GM18909 (cell line): ENCODE data around the gene PKP3.

Experiments
- ATAC-seq: cut with Tn5 transposase; IDR thresholded peaks from one replicate; pipeline ENCODE4 v1.9.1; 2021; ENCODE audit warnings: mild to moderate bottlenecking; ENCODE audit not compliant: unreplicated experiment, poor library complexity

PKP3 gene

GRCh38 chr11:441043-441417, 47.0 kb downstream of the PKP3 start:
- ATAC-seq, result no peak

GRCh38 chr11:441418-442274, 47.6 kb downstream of the PKP3 start, which contains the start of gene ANO9:
ANO9 (minus strand) TSS chr11:442011; CDS start chr11:441926, 85 bp downstream.
- ATAC-seq, result peak; percentile 51

GRCh38 chr11:442611-443081, 48.6 kb downstream of the PKP3 start:
- ATAC-seq, result no peak

- ATAC-seq, result no peak
These were observed 49.7 kb downstream of the PKP3 start for GRCh38 chr11:443542-444199.

GRCh38 chr11:444396-445144, 50.6 kb downstream of the PKP3 start:
- no peak for ATAC-seq

- ATAC-seq, result no peak
These were observed 52.0 kb downstream of the PKP3 start for GRCh38 chr11:445765-446588.

- no peak for ATAC-seq
These were observed 52.9 kb downstream of the PKP3 start for GRCh38 chr11:446891-447290.

GRCh38 chr11:447923-448731, 54.1 kb downstream of the PKP3 start:
- peak; percentile 51 for ATAC-seq

- peak; percentile 82 for ATAC-seq
These were observed 56.1 kb downstream of the PKP3 start, which contains the start of gene PTDSS2 for GRCh38 chr11:449889-450808. PTDSS2 (plus strand) TSS chr11:450279; CDS start chr11:450456, 177 bp downstream.

GRCh38 chr11:450809-451451, 56.9 kb downstream of the PKP3 start:
- peak; percentile 10 for ATAC-seq

- no peak for ATAC-seq
These were observed 57.7 kb downstream of the PKP3 start for GRCh38 chr11:451738-452137.

- ATAC-seq, result no peak
These were observed 58.3 kb downstream of the PKP3 start for GRCh38 chr11:452203-452744.

GRCh38 chr11:452916-453527, 59.0 kb downstream of the PKP3 start:
- ATAC-seq, result no peak

GRCh38 chr11:453564-453963, 59.6 kb downstream of the PKP3 start:
- ATAC-seq, result no peak

- no peak for ATAC-seq
These were observed 60.0 kb downstream of the PKP3 start for GRCh38 chr11:454043-454442.
